H1 (cell line): ENCODE results near the gene TACR2. TPM values are rescaled to one million over a fixed set of nuclear protein-coding genes. Genes with fewer than 3 reads are reported as not detected.

Experiments
- EGR1 ChIP-seq: IDR thresholded peaks from 2 replicates; pipeline ENCODE4 v1.6.1; 2011; ENCODE audit warnings: low read depth, low read length, borderline replicate concordance
- GABPA ChIP-seq: IDR thresholded peaks from 2 replicates; pipeline ENCODE4 v1.6.1; 2011; ENCODE audit warnings: mild to moderate bottlenecking, low read length, moderate library complexity, borderline replicate concordance; ENCODE audit not compliant: insufficient read depth
- polyA plus RNA-seq, 7 experiments: library from polyadenylated mRNA; depleted of rRNA in 3 of 7; stranded (reverse) in 5 of 7; unstranded in 2 of 7; fragments of >200 nt in 5 of 7; fragments of 200-250 nt in 2 of 7; gene quantifications; 1 replicate in 5 of 7; 2 replicates in 1 of 7; 4 replicates in 1 of 7; pipeline versions ENCODE4 v1.2.1 to v1.2.3, GENCODE V29; 2011 to 2013; ENCODE audit warnings: missing spikeins in 2 of 7, mixed read lengths in 2 of 7
- total RNA-seq: library from RNA; stranded (reverse); fragmentation: NEBNext Ultra II Directional; extraction: Animal tissue kit (Norgen Biotek cat#: 25700); gene quantifications from 2 replicates; pipeline ENCODE4 v1.2.1, GENCODE V29; 2021
- TF ChIP-seq, protein P1 (sequence below): fragments of 300-600 bp; sonication (generic); IDR thresholded peaks from 2 replicates; pipeline ENCODE4 v1.7.1; 2012; ENCODE audit warnings: low read length, moderate library complexity, mild to moderate bottlenecking, inconsistent platforms; ENCODE audit not compliant: insufficient replicate concordance

The TACR2 gene
- total and polyA plus RNA-seq, 2 of the 8 experiments (the other 6 are each of a cell fraction or from before 2014, with no cell fraction given), result 0.06 TPM; not detected in 1

GRCh38 chr10:69438536-69439349, 22.0 kb upstream of the TACR2 start (continued):
- TF ChIP-seq, protein P1, sequence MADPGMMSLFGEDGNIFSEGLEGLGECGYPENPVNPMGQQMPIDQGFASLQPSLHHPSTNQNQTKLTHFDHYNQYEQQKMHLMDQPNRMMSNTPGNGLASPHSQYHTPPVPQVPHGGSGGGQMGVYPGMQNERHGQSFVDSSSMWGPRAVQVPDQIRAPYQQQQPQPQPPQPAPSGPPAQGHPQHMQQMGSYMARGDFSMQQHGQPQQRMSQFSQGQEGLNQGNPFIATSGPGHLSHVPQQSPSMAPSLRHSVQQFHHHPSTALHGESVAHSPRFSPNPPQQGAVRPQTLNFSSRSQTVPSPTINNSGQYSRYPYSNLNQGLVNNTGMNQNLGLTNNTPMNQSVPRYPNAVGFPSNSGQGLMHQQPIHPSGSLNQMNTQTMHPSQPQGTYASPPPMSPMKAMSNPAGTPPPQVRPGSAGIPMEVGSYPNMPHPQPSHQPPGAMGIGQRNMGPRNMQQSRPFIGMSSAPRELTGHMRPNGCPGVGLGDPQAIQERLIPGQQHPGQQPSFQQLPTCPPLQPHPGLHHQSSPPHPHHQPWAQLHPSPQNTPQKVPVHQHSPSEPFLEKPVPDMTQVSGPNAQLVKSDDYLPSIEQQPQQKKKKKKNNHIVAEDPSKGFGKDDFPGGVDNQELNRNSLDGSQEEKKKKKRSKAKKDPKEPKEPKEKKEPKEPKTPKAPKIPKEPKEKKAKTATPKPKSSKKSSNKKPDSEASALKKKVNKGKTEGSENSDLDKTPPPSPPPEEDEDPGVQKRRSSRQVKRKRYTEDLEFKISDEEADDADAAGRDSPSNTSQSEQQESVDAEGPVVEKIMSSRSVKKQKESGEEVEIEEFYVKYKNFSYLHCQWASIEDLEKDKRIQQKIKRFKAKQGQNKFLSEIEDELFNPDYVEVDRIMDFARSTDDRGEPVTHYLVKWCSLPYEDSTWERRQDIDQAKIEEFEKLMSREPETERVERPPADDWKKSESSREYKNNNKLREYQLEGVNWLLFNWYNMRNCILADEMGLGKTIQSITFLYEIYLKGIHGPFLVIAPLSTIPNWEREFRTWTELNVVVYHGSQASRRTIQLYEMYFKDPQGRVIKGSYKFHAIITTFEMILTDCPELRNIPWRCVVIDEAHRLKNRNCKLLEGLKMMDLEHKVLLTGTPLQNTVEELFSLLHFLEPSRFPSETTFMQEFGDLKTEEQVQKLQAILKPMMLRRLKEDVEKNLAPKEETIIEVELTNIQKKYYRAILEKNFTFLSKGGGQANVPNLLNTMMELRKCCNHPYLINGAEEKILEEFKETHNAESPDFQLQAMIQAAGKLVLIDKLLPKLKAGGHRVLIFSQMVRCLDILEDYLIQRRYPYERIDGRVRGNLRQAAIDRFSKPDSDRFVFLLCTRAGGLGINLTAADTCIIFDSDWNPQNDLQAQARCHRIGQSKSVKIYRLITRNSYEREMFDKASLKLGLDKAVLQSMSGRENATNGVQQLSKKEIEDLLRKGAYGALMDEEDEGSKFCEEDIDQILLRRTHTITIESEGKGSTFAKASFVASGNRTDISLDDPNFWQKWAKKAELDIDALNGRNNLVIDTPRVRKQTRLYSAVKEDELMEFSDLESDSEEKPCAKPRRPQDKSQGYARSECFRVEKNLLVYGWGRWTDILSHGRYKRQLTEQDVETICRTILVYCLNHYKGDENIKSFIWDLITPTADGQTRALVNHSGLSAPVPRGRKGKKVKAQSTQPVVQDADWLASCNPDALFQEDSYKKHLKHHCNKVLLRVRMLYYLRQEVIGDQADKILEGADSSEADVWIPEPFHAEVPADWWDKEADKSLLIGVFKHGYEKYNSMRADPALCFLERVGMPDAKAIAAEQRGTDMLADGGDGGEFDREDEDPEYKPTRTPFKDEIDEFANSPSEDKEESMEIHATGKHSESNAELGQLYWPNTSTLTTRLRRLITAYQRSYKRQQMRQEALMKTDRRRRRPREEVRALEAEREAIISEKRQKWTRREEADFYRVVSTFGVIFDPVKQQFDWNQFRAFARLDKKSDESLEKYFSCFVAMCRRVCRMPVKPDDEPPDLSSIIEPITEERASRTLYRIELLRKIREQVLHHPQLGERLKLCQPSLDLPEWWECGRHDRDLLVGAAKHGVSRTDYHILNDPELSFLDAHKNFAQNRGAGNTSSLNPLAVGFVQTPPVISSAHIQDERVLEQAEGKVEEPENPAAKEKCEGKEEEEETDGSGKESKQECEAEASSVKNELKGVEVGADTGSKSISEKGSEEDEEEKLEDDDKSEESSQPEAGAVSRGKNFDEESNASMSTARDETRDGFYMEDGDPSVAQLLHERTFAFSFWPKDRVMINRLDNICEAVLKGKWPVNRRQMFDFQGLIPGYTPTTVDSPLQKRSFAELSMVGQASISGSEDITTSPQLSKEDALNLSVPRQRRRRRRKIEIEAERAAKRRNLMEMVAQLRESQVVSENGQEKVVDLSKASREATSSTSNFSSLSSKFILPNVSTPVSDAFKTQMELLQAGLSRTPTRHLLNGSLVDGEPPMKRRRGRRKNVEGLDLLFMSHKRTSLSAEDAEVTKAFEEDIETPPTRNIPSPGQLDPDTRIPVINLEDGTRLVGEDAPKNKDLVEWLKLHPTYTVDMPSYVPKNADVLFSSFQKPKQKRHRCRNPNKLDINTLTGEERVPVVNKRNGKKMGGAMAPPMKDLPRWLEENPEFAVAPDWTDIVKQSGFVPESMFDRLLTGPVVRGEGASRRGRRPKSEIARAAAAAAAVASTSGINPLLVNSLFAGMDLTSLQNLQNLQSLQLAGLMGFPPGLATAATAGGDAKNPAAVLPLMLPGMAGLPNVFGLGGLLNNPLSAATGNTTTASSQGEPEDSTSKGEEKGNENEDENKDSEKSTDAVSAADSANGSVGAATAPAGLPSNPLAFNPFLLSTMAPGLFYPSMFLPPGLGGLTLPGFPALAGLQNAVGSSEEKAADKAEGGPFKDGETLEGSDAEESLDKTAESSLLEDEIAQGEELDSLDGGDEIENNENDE, result no peak
- TF ChIP-seq GABPA (no peak), EGR1 (no peak)
